Measurements from ENCODE around the gene PALLD. TPM values are rescaled to one million over a fixed set of nuclear protein-coding genes. Genes with fewer than 3 reads are reported as not detected.

Gene PALLD
- total and polyA plus RNA-seq, 12 donors, result 30.3 to 203 (median 90.5) TPM

GRCh38 chr4:168612450-168613135 is 115.7 kb downstream of the PALLD start:
- H3K4me1 ChIP-seq (replicated peaks in 1 of 2), result no peaks in the 10 kb centered on the region
- H3K27me3 ChIP-seq, result no peaks in the 10 kb centered on the region
- no peak for DNase-seq
- H3K27ac ChIP-seq, result no peak overlapping the region
- H3K9me3 ChIP-seq (replicated peaks in 1 of 3), result no peaks in the 10 kb centered on the region
- no peaks in the 10 kb centered on the region for H3K36me3 ChIP-seq (replicated peaks in 1 of 2)
- no peak for TF ChIP-seq POLR2A (IDR thresholded peaks at IDR 0.05)
- TF ChIP-seq, protein P1, sequence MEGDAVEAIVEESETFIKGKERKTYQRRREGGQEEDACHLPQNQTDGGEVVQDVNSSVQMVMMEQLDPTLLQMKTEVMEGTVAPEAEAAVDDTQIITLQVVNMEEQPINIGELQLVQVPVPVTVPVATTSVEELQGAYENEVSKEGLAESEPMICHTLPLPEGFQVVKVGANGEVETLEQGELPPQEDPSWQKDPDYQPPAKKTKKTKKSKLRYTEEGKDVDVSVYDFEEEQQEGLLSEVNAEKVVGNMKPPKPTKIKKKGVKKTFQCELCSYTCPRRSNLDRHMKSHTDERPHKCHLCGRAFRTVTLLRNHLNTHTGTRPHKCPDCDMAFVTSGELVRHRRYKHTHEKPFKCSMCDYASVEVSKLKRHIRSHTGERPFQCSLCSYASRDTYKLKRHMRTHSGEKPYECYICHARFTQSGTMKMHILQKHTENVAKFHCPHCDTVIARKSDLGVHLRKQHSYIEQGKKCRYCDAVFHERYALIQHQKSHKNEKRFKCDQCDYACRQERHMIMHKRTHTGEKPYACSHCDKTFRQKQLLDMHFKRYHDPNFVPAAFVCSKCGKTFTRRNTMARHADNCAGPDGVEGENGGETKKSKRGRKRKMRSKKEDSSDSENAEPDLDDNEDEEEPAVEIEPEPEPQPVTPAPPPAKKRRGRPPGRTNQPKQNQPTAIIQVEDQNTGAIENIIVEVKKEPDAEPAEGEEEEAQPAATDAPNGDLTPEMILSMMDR (IDR thresholded peaks at IDR 0.05), result no peak
- no peak overlapping the region for H3K4me3 ChIP-seq
- intact Hi-C loops (cut with DNase I), result no loop called here
- 30 to 49% (median 44%) methylated on average over 4 of the region's 4 CpGs for WGBS, 4 donors

DNA sequence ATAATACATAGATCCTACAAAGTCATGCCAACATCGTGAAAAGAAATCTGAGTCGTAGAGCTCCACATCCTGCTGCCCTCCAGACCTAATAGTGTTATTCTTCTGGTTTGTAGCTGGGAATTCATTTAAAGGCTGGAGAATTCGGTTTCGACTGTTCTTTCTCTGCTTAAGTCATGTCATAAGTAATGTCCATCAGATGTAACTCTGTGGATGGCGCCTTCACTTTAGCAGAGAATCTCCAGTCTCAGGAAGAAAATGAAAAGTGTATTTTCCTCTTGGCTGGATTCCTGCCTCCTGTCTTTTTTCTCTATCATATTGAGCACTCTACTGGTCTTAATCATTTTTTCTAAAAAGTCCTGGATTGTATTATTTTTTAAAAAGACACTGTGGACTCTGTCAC is 117.0 kb downstream of the PALLD start:
- H3K27ac ChIP-seq, result no peak overlapping the region
- no peaks in the 10 kb centered on the region for H3K36me3 ChIP-seq (replicated peaks in 1 of 2)
- 80 to 85% (median 84%) methylated on average over 5 of the region's 5 CpGs for WGBS, 4 donors
- H3K4me1 ChIP-seq (replicated peaks in 1 of 2), result no peaks in the 10 kb centered on the region
- H3K9me3 ChIP-seq (replicated peaks in 1 of 3), result no peaks in the 10 kb centered on the region
- TF ChIP-seq, protein P1 (IDR thresholded peaks at IDR 0.05), result no peak
- no peak for TF ChIP-seq POLR2A (IDR thresholded peaks at IDR 0.05)
- H3K4me3 ChIP-seq, result no peak overlapping the region
- DNase-seq, result no peak
- H3K27me3 ChIP-seq, result no peaks in the 10 kb centered on the region
- intact Hi-C loops (cut with DNase I), result no loop called here

DNA sequence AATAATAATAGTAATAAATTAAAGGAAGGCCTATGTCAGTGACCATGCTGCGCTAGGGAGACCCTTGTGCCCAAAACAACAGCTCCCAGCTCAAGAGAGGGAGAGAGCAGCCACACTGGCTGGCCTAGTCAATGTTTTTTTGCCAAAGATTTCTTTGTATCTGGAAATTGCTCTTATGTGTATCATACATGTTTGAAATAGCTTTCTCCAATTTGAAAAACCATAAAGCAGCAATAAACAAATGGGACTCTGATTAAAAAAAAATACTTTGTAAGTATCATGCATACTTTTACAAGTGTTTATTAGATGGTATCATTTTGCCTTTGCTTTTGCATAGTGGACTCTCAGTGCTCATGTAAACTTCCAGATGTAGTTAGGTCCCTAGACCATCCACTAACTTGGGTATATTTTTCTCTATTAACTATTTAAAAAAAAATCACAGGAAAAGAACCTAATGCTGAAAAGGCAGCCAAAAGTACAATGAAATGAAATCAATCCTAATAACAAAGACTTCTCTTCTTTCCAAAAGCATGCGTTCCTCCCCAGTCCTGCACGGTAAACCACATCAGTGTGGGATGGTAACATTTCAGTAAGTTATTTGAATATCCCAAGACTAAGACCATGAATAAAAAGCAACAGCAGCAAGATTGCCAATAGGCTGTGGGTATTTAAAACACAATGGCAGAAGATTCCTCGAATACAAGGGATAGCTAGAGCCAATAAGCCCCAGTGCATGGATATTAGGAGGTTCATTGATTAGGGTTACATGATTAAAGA is 117.6 kb downstream of the PALLD start:
- Histone ChIP-seq H3K27me3 (no peaks in the 10 kb centered on the region), H3K36me3 (replicated peaks in 1 of 2) (no peaks in the 10 kb centered on the region), H3K27ac (no peak overlapping the region), H3K4me3 (no peak overlapping the region), H3K9me3 (replicated peaks in 1 of 3) (no peaks in the 10 kb centered on the region), H3K4me1 (replicated peaks in 1 of 2) (no peaks in the 10 kb centered on the region)
- no peak for DNase-seq
- 80 to 87% (median 83%) methylated on average over 4 of the region's 4 CpGs for WGBS, 4 donors
- TF ChIP-seq, protein P1 (IDR thresholded peaks at IDR 0.05), result no peak
- TF ChIP-seq POLR2A (IDR thresholded peaks at IDR 0.05), result no peak
- intact Hi-C loops (cut with DNase I), result no loop called here

GRCh38 chr4:168615294-168616065 is 118.6 kb downstream of the PALLD start:
- DNase-seq, result no peak
- TF ChIP-seq, protein P1 (IDR thresholded peaks at IDR 0.05), result no peak
- no peak for TF ChIP-seq POLR2A (IDR thresholded peaks at IDR 0.05)
- H3K27ac ChIP-seq, result no peak overlapping the region
- no peaks in the 10 kb centered on the region for H3K4me1 ChIP-seq (replicated peaks in 1 of 2)
- intact Hi-C loops (cut with DNase I), result no loop called here
- no peaks in the 10 kb centered on the region for H3K36me3 ChIP-seq (replicated peaks in 1 of 2)
- 62 to 71% (median 68%) methylated on average over 5 of the region's 5 CpGs for WGBS, 4 donors
- H3K4me3 ChIP-seq, result no peak overlapping the region
- peaks cover 3% of the 10 kb centered on the region for H3K27me3 ChIP-seq
- no peaks in the 10 kb centered on the region for H3K9me3 ChIP-seq (replicated peaks in 1 of 3)
